Spleen (tissue), 11 donors: ENCODE results near the gene GLDC. TPM values are rescaled to one million over a fixed set of nuclear protein-coding genes. Genes with fewer than 3 reads are reported as not detected.

ENCODE experiments used
- DNase-seq: peaks from one replicate; pipeline ENCODE4 v3.0.0-alpha.2; 2020
- H3K27ac ChIP-seq, 8 donors: fragments of 200-600 bp; sonication (generic) in 7 of 8; 1 replicate in 4 of 8; 2 replicates in 4 of 8; pipeline versions ENCODE4 v1.5.0 to v1.8.0; 2016 to 2021; ENCODE audit warnings: inconsistent platforms in 4 of 8, mild to moderate bottlenecking in 4 of 8, moderate library complexity in 1 of 8
- H3K27me3 ChIP-seq, 7 donors: fragments of 200-600 bp; sonication (generic) in 6 of 7; replicated peaks in 1 of 7; 1 replicate in 4 of 7; 2 replicates in 3 of 7; pipeline versions ENCODE4 v1.5.0 to v1.8.0; 2016 to 2021; ENCODE audit warnings: inconsistent platforms in 3 of 7, mild to moderate bottlenecking in 1 of 7
- H3K36me3 ChIP-seq, 6 donors: fragments of 200-600 bp; sonication (generic) in 5 of 6; 1 replicate in 4 of 6; 2 replicates in 2 of 6; pipeline versions ENCODE4 v1.5.0 to v1.8.0; 2016 to 2021; ENCODE audit warnings: inconsistent platforms in 2 of 6
- H3K4me1 ChIP-seq, 6 donors: fragments of 200-600 bp; sonication (generic) in 5 of 6; 1 replicate in 3 of 6; 2 replicates in 3 of 6; pipeline versions ENCODE4 v1.5.0 to v1.8.0; 2016 to 2021; ENCODE audit warnings: inconsistent platforms in 3 of 6
- H3K4me3 ChIP-seq, 8 donors: fragments of 200-600 bp; sonication (generic) in 7 of 8; 1 replicate in 4 of 8; 2 replicates in 4 of 8; pipeline versions ENCODE4 v1.5.0 to v1.8.0; 2016 to 2021; ENCODE audit warnings: inconsistent platforms in 4 of 8, mild to moderate bottlenecking in 4 of 8, moderate library complexity in 2 of 8
- H3K9me3 ChIP-seq, 8 donors: fragments of 200-600 bp; sonication (generic) in 7 of 8; 1 replicate in 4 of 8; 2 replicates in 4 of 8; pipeline versions ENCODE4 v1.5.0 to v1.8.0; 2016 to 2021; ENCODE audit warnings: inconsistent platforms in 4 of 8
- CTCF ChIP-seq, 11 experiments: fragments of 200-600 bp in 7 of 11; fragments of 450-650 bp in 4 of 11; sonication (generic) in 4 of 11; IDR thresholded peaks in 8 of 11; conservative IDR thresholded peaks in 3 of 11; 1 replicate in 7 of 11; 2 replicates in 4 of 11; pipeline versions ENCODE4 v1.4.0 to v1.8.0; 2016 to 2021; ENCODE audit warnings: antibody characterized with exemption in 11 of 11, inconsistent platforms in 4 of 11, mild to moderate bottlenecking in 1 of 11
- POLR2A ChIP-seq, 3 donors: fragments of 450-650 bp; IDR thresholded peaks; one replicate each; pipeline ENCODE4 v1.5.1; 2017; ENCODE audit warnings: antibody characterized with exemption in 3 of 3, mild to moderate bottlenecking in 1 of 3
- POLR2AphosphoS5 ChIP-seq, 3 donors: sonication (generic); formaldehyde crosslinking; IDR thresholded peaks; one replicate each; pipeline ENCODE4 v1.5.1; 2017; ENCODE audit warnings: antibody characterized with exemption in 3 of 3
- WGBS, 5 donors: extraction: QIAGEN DNeasy Blood & Tissue Kit in 3 of 5; methylation state at CpG; one replicate each; pipeline versions ENCODE4 v1.1.5 to v1.1.7; 2013 to 2018; 5-methylcytosine and 5-hydroxymethylcytosine counted together
- intact Hi-C: fragments of 100-400 bp; cut with DNase I; formaldehyde crosslinking; loops from one replicate; pipeline ENCODE4 v1.15.0; 2023; ENCODE audit warnings: low total_unique reads
- polyA plus RNA-seq, 3 donors: library from polyadenylated mRNA; stranded (reverse); fragments of 200-250 nt; gene quantifications; one replicate each; pipeline ENCODE4 v1.2.1, GENCODE V29; 2013
- total RNA-seq, 7 donors: library from RNA; depleted of rRNA in 3 of 7; stranded (reverse); fragments of >200 nt in 3 of 7; fragmentation: NEBNext Ultra II Directional in 4 of 7; extraction: Animal tissue kit (Norgen Biotek cat#: 25700) in 4 of 7; gene quantifications; one replicate each; pipeline versions ENCODE4 v1.1.0 to v1.2.1, GENCODE V29; 2016 to 2021
- donor health status: healthy with polysubstance abuse.
- donor health status: DM: no; HTN: no; CAD: no; lungs with moderate emphysema.
- donor health status: DM: no; HTN: no; CAD: no.
- donor health status: Bipolar disorder and iron deficiency.
- donor health status: healthy.
- donor health status: DM: no; HTN: no; CAD: no.
- donor health status: DM: yes; HTN: yes; CAD: no.

The GLDC gene
- total and polyA plus RNA-seq, 10 donors, result 0.17 to 8.7 (median 0.64) TPM

- no peak for DNase-seq
- WGBS, 5 donors, result 93 to 98% (median 97%) methylated on average over 6 of the region's 6 CpGs
- Histone ChIP-seq H3K4me1 (peaks cover 0 to 35% (median 7%) of the 10 kb centered on the region in 6 donors), H3K36me3 (no peaks in the 10 kb centered on the region), H3K27me3 (peaks cover 0 to 21% (median 0%) of the 10 kb centered on the region in 7 donors), H3K4me3 (no peak overlapping the region), H3K27ac (no peak overlapping the region), H3K9me3 (no peaks in the 10 kb centered on the region)
- intact Hi-C loops, result no loop called here
- TF ChIP-seq CTCF (IDR thresholded peaks at IDR 0.05 in 8 of 11, conservative IDR thresholded peaks at IDR 0.05 in 3 of 11) (no peak), POLR2A (IDR thresholded peaks at IDR 0.05) (no peak), POLR2AphosphoS5 (IDR thresholded peaks at IDR 0.05) (no peak)
Measured at GRCh38 chr9:6576987-6577386, 68.5 kb downstream of the GLDC start.

GRCh38 chr9:6575324-6576034, 70.0 kb downstream of the GLDC start:
- no peak for DNase-seq
- WGBS, 5 donors, result 52 to 62% (median 59%) methylated on average over 4 of the region's 4 CpGs
- intact Hi-C loops, result no loop called here
- Histone ChIP-seq H3K36me3 (no peaks in the 10 kb centered on the region), H3K4me3 (no peak overlapping the region), H3K9me3 (no peaks in the 10 kb centered on the region), H3K4me1 (peaks cover 0 to 26% (median 7%) of the 10 kb centered on the region in 6 donors), H3K27ac (no peak overlapping the region), H3K27me3 (peaks cover 0 to 32% (median 0%) of the 10 kb centered on the region in 7 donors)
- TF ChIP-seq CTCF (IDR thresholded peaks at IDR 0.05 in 8 of 11, conservative IDR thresholded peaks at IDR 0.05 in 3 of 11) (no peak), POLR2AphosphoS5 (IDR thresholded peaks at IDR 0.05) (no peak), POLR2A (IDR thresholded peaks at IDR 0.05) (no peak)

GRCh38 chr9:6567140-6567591, 78.4 kb downstream of the GLDC start:
- 85 to 93% (median 92%) methylated on average over 5 of the region's 5 CpGs for WGBS, 5 donors
- Histone ChIP-seq H3K36me3 (no peaks in the 10 kb centered on the region), H3K27ac (no peak overlapping the region), H3K9me3 (no peaks in the 10 kb centered on the region), H3K4me3 (no peak overlapping the region), H3K4me1 (no peaks in the 10 kb centered on the region), H3K27me3 (peaks cover 0 to 16% (median 0%) of the 10 kb centered on the region in 7 donors)
- intact Hi-C loops, result loop anchor here (5.0 kb wide), 1 partner anchor 215 kb away; no protein-coding TSS in a partner anchor
- TF ChIP-seq POLR2AphosphoS5 (IDR thresholded peaks at IDR 0.05), result no peak
- DNase-seq, result no peak

GRCh38 chr9:6566409-6567139, 79.0 kb downstream of the GLDC start:
- H3K4me3 ChIP-seq, result no peak overlapping the region
- no peak for TF ChIP-seq CTCF (IDR thresholded peaks at IDR 0.05 in 8 of 11, conservative IDR thresholded peaks at IDR 0.05 in 3 of 11)
- TF ChIP-seq POLR2AphosphoS5 (IDR thresholded peaks at IDR 0.05), result no peak
- TF ChIP-seq POLR2A (IDR thresholded peaks at IDR 0.05), result no peak
- no peaks in the 10 kb centered on the region for H3K4me1 ChIP-seq
- H3K36me3 ChIP-seq, result no peaks in the 10 kb centered on the region
- 66 to 87% (median 73%) methylated on average over 10 of the region's 10 CpGs for WGBS, 5 donors
- no peak overlapping the region for H3K27ac ChIP-seq
- DNase-seq, result no peak
- no peaks in the 10 kb centered on the region for H3K9me3 ChIP-seq
- intact Hi-C loops, result loop anchor here (5.0 kb wide), 1 partner anchor 214 kb away; no protein-coding TSS in a partner anchor
- H3K27me3 ChIP-seq, result peaks cover 0 to 16% (median 0%) of the 10 kb centered on the region in 7 donors
